ENCODE data around the gene CORO6.

CORO6 gene

GRCh38 chr17:29608986-29609385 is 13.7 kb downstream of the CORO6 start:
- no peaks in the 10 kb centered on the region for H3K9me2 ChIP-seq (ENCODE audit: low read depth, low read length)
- no peak overlapping the region for H3K4me3 ChIP-seq (ENCODE audit: low read depth, low read length, poor library complexity, severe bottlenecking)
- H3K36me3 ChIP-seq (ENCODE audit: insufficient read depth, low read length): no peaks in the 10 kb centered on the region
- H2AFZ ChIP-seq (ENCODE audit: low read length): no peak overlapping the region
- no peaks in the 10 kb centered on the region for H4K20me1 ChIP-seq (ENCODE audit: insufficient read depth, low read length)
- no peak for TF ChIP-seq EZH2 (IDR thresholded peaks at IDR 0.05; ENCODE audit: borderline replicate concordance, low read length)
- TF ChIP-seq, protein P1, sequence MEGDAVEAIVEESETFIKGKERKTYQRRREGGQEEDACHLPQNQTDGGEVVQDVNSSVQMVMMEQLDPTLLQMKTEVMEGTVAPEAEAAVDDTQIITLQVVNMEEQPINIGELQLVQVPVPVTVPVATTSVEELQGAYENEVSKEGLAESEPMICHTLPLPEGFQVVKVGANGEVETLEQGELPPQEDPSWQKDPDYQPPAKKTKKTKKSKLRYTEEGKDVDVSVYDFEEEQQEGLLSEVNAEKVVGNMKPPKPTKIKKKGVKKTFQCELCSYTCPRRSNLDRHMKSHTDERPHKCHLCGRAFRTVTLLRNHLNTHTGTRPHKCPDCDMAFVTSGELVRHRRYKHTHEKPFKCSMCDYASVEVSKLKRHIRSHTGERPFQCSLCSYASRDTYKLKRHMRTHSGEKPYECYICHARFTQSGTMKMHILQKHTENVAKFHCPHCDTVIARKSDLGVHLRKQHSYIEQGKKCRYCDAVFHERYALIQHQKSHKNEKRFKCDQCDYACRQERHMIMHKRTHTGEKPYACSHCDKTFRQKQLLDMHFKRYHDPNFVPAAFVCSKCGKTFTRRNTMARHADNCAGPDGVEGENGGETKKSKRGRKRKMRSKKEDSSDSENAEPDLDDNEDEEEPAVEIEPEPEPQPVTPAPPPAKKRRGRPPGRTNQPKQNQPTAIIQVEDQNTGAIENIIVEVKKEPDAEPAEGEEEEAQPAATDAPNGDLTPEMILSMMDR (IDR thresholded peaks at IDR 0.05; ENCODE audit: low read length): no peak
- H3K27me3 ChIP-seq (ENCODE audit: insufficient read depth, low read length): no peaks in the 10 kb centered on the region; the same call in 1 of the 2 replicates
- H3K27ac ChIP-seq (ENCODE audit: low read depth, low read length, poor library complexity, severe bottlenecking): no peak overlapping the region
- peaks cover 36% of the 10 kb centered on the region for H3K4me1 ChIP-seq (ENCODE audit: insufficient read depth, low read length, severe bottlenecking)
- no peaks in the 10 kb centered on the region for H3F3A ChIP-seq (ENCODE audit: insufficient read depth, low read length)
- no peaks in the 10 kb centered on the region for H3K9me3 ChIP-seq (ENCODE audit: low read length)
- no peak overlapping the region for H3K9ac ChIP-seq (ENCODE audit: low read length)
- H3K79me2 ChIP-seq (ENCODE audit: insufficient read depth, low read length): no peaks in the 10 kb centered on the region
- peak overlapping the region; percentile 42 for H3K4me2 ChIP-seq (ENCODE audit: low read length)

DNA sequence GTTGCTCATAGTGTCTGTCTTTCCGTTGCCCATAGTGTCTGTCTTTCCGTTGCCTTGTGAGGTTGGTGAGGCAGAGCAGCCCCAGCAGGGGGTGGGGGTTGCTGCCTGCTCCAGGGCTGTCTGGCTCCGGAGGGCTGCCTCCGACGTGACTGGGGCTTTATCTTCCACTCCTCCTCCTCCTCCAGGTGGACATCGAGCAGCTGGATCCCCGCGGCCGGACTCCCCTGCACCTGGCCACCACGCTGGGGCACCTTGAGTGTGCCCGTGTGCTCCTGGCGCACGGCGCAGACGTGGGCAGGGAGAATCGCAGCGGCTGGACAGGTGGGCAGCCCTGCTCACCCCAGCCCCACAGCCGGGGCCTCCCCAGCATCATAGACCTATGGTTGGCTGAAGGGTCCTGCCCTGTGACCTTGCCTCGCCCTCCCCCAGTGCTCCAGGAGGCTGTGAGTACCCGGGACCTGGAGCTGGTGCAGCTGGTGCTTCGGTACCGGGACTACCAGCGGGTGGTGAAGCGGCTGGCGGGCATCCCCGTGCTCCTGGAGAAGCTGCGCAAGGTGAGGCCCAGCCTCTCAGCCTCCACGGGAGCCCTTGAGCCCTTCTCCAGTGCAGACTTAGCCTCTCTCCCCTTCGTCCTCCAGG is 15.0 kb downstream of the CORO6 start:
- Histone ChIP-seq H3K9me2 (ENCODE audit: low read depth, low read length) (no peaks in the 10 kb centered on the region), H3K36me3 (ENCODE audit: insufficient read depth, low read length) (no peaks in the 10 kb centered on the region), H3K4me2 (ENCODE audit: low read length) (peak overlapping the region; percentile 42), H3K79me2 (ENCODE audit: insufficient read depth, low read length) (no peaks in the 10 kb centered on the region), H3K9ac (ENCODE audit: low read length) (peak overlapping the region; percentile 14; the same call in 1 of the 2 replicates), H4K20me1 (ENCODE audit: insufficient read depth, low read length) (no peaks in the 10 kb centered on the region), H3K9me3 (ENCODE audit: low read length) (no peaks in the 10 kb centered on the region), H2AFZ (ENCODE audit: low read length) (no peak overlapping the region), H3K4me1 (ENCODE audit: insufficient read depth, low read length, severe bottlenecking) (peaks cover 31% of the 10 kb centered on the region), H3F3A (ENCODE audit: insufficient read depth, low read length) (no peaks in the 10 kb centered on the region), H3K27ac (ENCODE audit: low read depth, low read length, poor library complexity, severe bottlenecking) (no peak overlapping the region), H3K4me3 (ENCODE audit: low read depth, low read length, poor library complexity, severe bottlenecking) (peak overlapping the region; percentile 22), H3K27me3 (ENCODE audit: insufficient read depth, low read length) (no peaks in the 10 kb centered on the region; the same call in 1 of the 2 replicates)
- TF ChIP-seq, protein P1 (IDR thresholded peaks at IDR 0.05; ENCODE audit: low read length): no peak
- no peak for TF ChIP-seq EZH2 (IDR thresholded peaks at IDR 0.05; ENCODE audit: borderline replicate concordance, low read length)

GRCh38 chr17:29603109-29603674 is 19.5 kb downstream of the CORO6 start:
- Histone ChIP-seq H3K4me1 (ENCODE audit: insufficient read depth, low read length, severe bottlenecking) (peaks cover 22% of the 10 kb centered on the region), H3K27ac (ENCODE audit: low read depth, low read length, poor library complexity, severe bottlenecking) (peak overlapping the region; percentile 23), H3K9me3 (ENCODE audit: low read length) (no peaks in the 10 kb centered on the region), H2AFZ (ENCODE audit: low read length) (no peak overlapping the region), H3F3A (ENCODE audit: insufficient read depth, low read length) (no peaks in the 10 kb centered on the region), H3K36me3 (ENCODE audit: insufficient read depth, low read length) (no peaks in the 10 kb centered on the region), H3K4me3 (ENCODE audit: low read depth, low read length, poor library complexity, severe bottlenecking) (no peak overlapping the region), H3K27me3 (ENCODE audit: insufficient read depth, low read length) (peaks cover 3% of the 10 kb centered on the region; the same call in 1 of the 2 replicates), H3K79me2 (ENCODE audit: insufficient read depth, low read length) (no peaks in the 10 kb centered on the region), H3K9me2 (ENCODE audit: low read depth, low read length) (no peaks in the 10 kb centered on the region), H3K9ac (ENCODE audit: low read length) (no peak overlapping the region), H4K20me1 (ENCODE audit: insufficient read depth, low read length) (no peaks in the 10 kb centered on the region), H3K4me2 (ENCODE audit: low read length) (no peak overlapping the region)
- TF ChIP-seq EZH2 (IDR thresholded peaks at IDR 0.05; ENCODE audit: borderline replicate concordance, low read length): no peak
- TF ChIP-seq, protein P1 (IDR thresholded peaks at IDR 0.05; ENCODE audit: low read length): no peak

Data from OCI-LY1 (cell line).